HG02610 (cell line): ENCODE results near the gene C1QTNF2.

Experiments used
- ATAC-seq: cut with Tn5 transposase; IDR thresholded peaks from one replicate; pipeline ENCODE4 v1.9.1; 2021; ENCODE audit warnings: mild to moderate bottlenecking, moderate library complexity; ENCODE audit not compliant: unreplicated experiment

C1QTNF2 gene

DNA sequence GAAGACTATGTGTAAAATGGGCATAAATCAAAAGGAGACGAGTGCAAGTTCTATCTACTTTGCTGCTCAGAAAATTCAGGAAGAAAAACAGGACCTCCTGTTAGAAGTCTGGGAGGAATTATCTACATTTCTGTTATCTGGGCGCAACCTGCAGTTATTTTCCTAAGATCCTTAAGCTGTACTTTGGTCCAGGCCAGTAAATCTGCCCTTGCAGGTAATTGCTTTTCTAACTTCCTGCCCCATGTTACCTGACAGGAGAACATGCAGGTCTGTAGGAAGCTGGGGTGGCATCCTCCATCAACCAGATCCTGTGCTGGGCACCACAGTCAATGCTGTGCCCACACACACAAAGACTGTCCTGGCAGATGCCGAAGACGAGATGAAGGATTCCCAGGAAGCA, 63.7 kb downstream of the C1QTNF2 start:
- ATAC-seq = no peak

DNA sequence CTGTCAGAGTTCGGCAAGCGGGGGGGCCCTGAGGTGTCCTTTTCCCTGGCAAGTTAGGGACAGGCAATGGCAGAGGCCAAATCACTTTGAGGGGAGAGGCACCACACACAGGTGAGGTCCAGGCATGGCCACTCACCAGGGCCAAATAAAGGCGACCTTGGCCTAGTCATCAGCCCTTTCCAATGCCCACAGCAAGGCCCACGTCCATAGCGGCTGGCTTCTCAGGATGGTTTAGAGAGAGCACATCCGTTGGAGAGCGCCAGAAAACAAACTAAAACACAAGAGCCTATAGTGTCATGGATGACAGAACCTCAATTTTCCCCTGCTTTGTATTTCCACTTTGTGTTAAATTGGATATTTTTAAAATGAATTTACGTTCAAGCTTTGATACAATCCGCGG, 65.1 kb downstream of the C1QTNF2 start:
- ATAC-seq = no peak

DNA sequence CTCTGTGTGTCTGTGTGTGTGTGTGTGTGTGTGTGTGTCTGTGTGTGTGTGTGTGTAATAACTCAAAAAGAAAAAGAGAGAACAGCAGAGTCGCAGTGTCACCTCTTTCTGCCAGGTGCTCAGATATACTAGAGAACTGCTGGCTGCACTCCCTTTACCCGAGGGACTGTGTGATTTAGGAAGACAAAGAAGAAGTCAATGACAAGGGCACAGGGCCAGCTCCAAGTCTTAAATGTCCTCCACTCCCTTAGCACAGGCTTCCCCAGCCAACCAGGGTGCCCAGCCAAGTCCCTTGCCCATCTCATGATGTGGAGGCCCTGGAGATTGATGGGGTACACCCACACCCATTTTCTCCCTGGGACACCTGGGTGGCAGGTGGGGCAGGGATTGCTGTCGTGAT, 66.7 kb downstream of the C1QTNF2 start:
- ATAC-seq = no peak

DNA sequence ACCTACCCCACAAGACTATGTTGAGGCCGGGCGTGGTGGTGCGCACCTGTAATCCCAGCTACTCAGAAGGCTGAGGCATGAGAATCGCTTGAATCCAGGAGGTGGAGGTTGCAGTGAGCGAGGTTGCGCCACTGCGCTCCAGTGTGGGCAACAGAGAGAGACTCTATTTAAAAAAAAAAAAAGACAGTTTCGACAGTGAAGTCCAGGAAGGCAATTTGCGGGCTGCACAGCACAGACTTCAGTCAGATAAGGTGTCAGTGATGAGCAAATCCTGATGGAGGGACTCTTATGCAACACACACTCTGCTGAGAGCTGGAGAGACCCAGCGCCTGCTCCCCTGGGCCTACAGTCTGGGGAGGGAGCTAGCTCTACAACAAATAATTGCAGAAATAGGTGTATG, 72.2 kb downstream of the C1QTNF2 start:
- ATAC-seq = no peak

- ATAC-seq = no peak
Observed at GRCh38 chr5:160297776-160298175, 72.7 kb downstream of the C1QTNF2 start.
